Measurements from ENCODE around the gene TAOK1.

Gene TAOK1

DNA sequence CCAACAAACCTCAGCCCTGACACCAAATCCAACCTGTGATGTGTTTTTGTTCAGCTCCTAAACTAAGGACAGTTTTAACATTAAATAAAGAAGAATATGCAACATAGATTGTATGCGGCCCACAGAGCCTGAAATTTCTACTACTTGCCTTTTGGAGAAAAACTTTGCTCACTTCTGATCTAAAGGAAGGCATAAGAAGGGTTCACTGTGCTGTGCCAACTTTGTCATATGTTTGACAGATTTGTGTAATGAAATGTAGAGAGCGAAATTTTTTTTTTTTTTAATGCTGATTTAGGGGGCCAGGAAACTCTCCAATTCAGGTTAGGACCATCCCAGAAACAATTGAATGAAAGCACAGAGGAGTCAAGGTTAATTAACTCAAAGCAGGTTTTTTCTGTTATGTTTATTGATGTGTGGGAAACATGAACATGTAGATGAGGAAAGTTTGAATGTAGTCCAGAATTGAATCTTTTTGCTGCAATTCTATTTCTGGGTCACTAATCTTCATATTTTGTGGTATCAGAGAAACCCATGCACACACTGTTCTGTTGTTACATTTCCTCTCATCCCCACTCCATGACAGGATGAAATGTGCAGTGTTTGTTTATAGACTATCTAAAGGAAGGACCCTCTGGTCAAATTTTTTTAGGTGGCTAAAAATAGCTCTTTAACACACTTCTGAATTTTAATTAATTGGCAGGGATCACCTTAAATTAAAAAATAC lies 71.5 kb downstream of the TAOK1 start:
- Histone ChIP-seq H3K9me3 (ENCODE audit: control insufficient read depth, insufficient read depth, low read depth, low read length) (no peaks in the 10 kb centered on the region), H3K4me3 (ENCODE audit: low read depth, low read length) (no peak overlapping the region), H3K4me1 (ENCODE audit: control insufficient read depth, insufficient read depth, low read length) (peaks cover 22% of the 10 kb centered on the region), H3K36me3 (ENCODE audit: control insufficient read depth in 2 of 2, insufficient read depth in 1 of 2, low read length in 2 of 2) (peaks cover 11 to 25% of the 10 kb centered on the region in 2 experiments; a peak in 2 of 3 replicates), H3K27ac (ENCODE audit: extremely low read depth, low read depth, low read length) (no peak overlapping the region)
- CTCF ChIA-PET = interaction anchor here (0.6 to 1.2 kb wide), 2 partner anchors 75 to 130 kb away, joined by 5 to 10 read pairs; no protein-coding TSS in a partner anchor
- TF ChIP-seq, protein P1, sequence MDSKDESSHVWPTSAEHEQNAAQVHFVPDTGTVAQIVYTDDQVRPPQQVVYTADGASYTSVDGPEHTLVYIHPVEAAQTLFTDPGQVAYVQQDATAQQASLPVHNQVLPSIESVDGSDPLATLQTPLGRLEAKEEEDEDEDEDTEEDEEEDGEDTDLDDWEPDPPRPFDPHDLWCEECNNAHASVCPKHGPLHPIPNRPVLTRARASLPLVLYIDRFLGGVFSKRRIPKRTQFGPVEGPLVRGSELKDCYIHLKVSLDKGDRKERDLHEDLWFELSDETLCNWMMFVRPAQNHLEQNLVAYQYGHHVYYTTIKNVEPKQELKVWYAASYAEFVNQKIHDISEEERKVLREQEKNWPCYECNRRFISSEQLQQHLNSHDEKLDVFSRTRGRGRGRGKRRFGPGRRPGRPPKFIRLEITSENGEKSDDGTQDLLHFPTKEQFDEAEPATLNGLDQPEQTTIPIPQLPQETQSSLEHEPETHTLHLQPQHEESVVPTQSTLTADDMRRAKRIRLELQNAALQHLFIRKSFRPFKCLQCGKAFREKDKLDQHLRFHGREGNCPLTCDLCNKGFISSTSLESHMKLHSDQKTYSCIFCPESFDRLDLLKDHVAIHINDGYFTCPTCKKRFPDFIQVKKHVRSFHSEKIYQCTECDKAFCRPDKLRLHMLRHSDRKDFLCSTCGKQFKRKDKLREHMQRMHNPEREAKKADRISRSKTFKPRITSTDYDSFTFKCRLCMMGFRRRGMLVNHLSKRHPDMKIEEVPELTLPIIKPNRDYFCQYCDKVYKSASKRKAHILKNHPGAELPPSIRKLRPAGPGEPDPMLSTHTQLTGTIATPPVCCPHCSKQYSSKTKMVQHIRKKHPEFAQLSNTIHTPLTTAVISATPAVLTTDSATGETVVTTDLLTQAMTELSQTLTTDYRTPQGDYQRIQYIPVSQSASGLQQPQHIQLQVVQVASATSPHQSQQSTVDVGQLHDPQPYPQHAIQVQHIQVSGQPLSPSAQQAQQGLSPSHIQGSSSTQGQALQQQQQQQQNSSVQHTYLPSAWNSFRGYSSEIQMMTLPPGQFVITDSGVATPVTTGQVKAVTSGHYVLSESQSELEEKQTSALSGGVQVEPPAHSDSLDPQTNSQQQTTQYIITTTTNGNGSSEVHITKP (tag by site-specific recombination; IDR thresholded peaks at IDR 0.05) = no peak
- TF ChIP-seq, protein P2, sequence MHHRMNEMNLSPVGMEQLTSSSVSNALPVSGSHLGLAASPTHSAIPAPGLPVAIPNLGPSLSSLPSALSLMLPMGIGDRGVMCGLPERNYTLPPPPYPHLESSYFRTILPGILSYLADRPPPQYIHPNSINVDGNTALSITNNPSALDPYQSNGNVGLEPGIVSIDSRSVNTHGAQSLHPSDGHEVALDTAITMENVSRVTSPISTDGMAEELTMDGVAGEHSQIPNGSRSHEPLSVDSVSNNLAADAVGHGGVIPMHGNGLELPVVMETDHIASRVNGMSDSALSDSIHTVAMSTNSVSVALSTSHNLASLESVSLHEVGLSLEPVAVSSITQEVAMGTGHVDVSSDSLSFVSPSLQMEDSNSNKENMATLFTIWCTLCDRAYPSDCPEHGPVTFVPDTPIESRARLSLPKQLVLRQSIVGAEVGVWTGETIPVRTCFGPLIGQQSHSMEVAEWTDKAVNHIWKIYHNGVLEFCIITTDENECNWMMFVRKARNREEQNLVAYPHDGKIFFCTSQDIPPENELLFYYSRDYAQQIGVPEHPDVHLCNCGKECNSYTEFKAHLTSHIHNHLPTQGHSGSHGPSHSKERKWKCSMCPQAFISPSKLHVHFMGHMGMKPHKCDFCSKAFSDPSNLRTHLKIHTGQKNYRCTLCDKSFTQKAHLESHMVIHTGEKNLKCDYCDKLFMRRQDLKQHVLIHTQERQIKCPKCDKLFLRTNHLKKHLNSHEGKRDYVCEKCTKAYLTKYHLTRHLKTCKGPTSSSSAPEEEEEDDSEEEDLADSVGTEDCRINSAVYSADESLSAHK (tag by site-specific recombination; IDR thresholded peaks at IDR 0.05) = peak; percentile 58; the same call in 1 of the 2 replicates
- no peak for TF ChIP-seq ZNF10 (tag by site-specific recombination; IDR thresholded peaks at IDR 0.05)
- POLR2A ChIA-PET = no interaction called here

DNA sequence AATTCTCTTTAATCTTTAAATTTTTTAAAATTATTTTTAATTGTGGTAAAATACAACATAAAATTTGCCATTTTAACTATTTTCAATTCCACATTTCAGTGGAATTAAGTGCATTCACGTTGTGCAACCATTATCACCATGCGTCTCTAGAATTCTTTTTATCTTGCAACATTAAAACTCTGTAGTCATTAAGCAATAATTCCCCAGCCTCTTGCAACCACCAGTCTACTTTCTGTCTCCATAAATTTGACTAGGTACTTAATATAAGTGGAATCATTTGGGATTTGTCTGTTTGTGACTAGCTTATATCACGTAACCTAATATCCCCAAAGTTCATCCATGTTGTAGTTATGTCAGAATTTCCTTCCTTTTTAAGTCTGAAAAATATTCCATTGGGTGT lies 79.1 kb downstream of the TAOK1 start:
- POLR2A ChIA-PET = no interaction called here
- Histone ChIP-seq H3K9me3 (ENCODE audit: control insufficient read depth, insufficient read depth, low read depth, low read length) (no peaks in the 10 kb centered on the region), H3K4me3 (ENCODE audit: low read depth, low read length) (no peak overlapping the region), H3K36me3 (ENCODE audit: control insufficient read depth in 2 of 2, insufficient read depth in 1 of 2, low read length in 2 of 2) (peaks cover 36 to 69% of the 10 kb centered on the region in 2 experiments), H3K27ac (ENCODE audit: extremely low read depth, low read depth, low read length) (no peak overlapping the region), H3K4me1 (ENCODE audit: control insufficient read depth, insufficient read depth, low read length) (no peaks in the 10 kb centered on the region)
- CTCF ChIA-PET = interaction anchor here (0.6 kb wide), 1 partner anchor 79 kb away, joined by 3 read pairs; the partner anchor contains the start of gene TAOK1
- TF ChIP-seq BCL11B (tag by site-specific recombination; IDR thresholded peaks at IDR 0.05; ENCODE audit: low read depth) (no peak), ZNF24 (tag by site-specific recombination; IDR thresholded peaks at IDR 0.05) (no peak), KLF1 (tag by site-specific recombination; IDR thresholded peaks at IDR 0.05) (no peak), ZNF391 (tag by site-specific recombination; IDR thresholded peaks at IDR 0.05; ENCODE audit: borderline replicate concordance, low read depth) (no peak), ZNF157 (tag by site-specific recombination; IDR thresholded peaks at IDR 0.05) (no peak), ZNF596 (tag by site-specific recombination; IDR thresholded peaks at IDR 0.05) (no peak), TRIM28 (IDR thresholded peaks at IDR 0.05; ENCODE audit: borderline replicate concordance, low read length) (no peak), ZNF10 (tag by site-specific recombination; IDR thresholded peaks at IDR 0.05) (no peak), ZNF677 (tag by site-specific recombination; IDR thresholded peaks at IDR 0.05) (no peak), ZNF660 (tag by site-specific recombination; IDR thresholded peaks at IDR 0.05) (no peak)
- TF ChIP-seq, protein P3, sequence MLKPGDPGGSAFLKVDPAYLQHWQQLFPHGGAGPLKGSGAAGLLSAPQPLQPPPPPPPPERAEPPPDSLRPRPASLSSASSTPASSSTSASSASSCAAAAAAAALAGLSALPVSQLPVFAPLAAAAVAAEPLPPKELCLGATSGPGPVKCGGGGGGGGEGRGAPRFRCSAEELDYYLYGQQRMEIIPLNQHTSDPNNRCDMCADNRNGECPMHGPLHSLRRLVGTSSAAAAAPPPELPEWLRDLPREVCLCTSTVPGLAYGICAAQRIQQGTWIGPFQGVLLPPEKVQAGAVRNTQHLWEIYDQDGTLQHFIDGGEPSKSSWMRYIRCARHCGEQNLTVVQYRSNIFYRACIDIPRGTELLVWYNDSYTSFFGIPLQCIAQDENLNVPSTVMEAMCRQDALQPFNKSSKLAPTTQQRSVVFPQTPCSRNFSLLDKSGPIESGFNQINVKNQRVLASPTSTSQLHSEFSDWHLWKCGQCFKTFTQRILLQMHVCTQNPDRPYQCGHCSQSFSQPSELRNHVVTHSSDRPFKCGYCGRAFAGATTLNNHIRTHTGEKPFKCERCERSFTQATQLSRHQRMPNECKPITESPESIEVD (tag by site-specific recombination; IDR thresholded peaks at IDR 0.05) = no peak
- TF ChIP-seq, protein P4, sequence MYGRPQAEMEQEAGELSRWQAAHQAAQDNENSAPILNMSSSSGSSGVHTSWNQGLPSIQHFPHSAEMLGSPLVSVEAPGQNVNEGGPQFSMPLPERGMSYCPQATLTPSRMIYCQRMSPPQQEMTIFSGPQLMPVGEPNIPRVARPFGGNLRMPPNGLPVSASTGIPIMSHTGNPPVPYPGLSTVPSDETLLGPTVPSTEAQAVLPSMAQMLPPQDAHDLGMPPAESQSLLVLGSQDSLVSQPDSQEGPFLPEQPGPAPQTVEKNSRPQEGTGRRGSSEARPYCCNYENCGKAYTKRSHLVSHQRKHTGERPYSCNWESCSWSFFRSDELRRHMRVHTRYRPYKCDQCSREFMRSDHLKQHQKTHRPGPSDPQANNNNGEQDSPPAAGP (tag by site-specific recombination; IDR thresholded peaks at IDR 0.05) = no peak
- TF ChIP-seq, protein P5, sequence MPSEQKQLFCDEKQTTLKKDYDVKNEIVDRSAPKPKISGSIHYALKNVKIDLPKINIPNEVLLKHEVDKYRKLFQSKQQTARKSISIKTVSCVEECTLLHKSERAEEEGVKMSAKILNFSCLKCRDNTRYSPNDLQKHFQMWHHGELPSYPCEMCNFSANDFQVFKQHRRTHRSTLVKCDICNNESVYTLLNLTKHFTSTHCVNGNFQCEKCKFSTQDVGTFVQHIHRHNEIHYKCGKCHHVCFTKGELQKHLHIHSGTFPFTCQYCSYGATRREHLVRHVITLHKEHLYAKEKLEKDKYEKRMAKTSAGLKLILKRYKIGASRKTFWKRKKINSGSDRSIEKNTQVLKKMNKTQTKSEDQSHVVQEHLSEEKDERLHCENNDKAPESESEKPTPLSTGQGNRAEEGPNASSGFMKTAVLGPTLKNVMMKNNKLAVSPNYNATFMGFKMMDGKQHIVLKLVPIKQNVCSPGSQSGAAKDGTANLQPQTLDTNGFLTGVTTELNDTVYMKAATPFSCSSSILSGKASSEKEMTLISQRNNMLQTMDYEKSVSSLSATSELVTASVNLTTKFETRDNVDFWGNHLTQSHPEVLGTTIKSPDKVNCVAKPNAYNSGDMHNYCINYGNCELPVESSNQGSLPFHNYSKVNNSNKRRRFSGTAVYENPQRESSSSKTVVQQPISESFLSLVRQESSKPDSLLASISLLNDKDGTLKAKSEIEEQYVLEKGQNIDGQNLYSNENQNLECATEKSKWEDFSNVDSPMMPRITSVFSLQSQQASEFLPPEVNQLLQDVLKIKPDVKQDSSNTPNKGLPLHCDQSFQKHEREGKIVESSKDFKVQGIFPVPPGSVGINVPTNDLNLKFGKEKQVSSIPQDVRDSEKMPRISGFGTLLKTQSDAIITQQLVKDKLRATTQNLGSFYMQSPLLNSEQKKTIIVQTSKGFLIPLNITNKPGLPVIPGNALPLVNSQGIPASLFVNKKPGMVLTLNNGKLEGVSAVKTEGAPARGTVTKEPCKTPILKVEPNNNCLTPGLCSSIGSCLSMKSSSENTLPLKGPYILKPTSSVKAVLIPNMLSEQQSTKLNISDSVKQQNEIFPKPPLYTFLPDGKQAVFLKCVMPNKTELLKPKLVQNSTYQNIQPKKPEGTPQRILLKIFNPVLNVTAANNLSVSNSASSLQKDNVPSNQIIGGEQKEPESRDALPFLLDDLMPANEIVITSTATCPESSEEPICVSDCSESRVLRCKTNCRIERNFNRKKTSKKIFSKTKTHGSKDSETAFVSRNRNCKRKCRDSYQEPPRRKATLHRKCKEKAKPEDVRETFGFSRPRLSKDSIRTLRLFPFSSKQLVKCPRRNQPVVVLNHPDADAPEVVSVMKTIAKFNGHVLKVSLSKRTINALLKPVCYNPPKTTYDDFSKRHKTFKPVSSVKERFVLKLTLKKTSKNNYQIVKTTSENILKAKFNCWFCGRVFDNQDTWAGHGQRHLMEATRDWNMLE (tag by site-specific recombination; conservative IDR thresholded peaks at IDR 0.05; ENCODE audit: low read depth) = no peak
- TF ChIP-seq, protein P6, sequence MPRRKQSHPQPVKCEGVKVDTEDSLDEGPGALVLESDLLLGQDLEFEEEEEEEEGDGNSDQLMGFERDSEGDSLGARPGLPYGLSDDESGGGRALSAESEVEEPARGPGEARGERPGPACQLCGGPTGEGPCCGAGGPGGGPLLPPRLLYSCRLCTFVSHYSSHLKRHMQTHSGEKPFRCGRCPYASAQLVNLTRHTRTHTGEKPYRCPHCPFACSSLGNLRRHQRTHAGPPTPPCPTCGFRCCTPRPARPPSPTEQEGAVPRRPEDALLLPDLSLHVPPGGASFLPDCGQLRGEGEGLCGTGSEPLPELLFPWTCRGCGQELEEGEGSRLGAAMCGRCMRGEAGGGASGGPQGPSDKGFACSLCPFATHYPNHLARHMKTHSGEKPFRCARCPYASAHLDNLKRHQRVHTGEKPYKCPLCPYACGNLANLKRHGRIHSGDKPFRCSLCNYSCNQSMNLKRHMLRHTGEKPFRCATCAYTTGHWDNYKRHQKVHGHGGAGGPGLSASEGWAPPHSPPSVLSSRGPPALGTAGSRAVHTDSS (tag by site-specific recombination; IDR thresholded peaks at IDR 0.05) = no peak

Data from HEK293 (cell line).